Testis (tissue), 3 donors: ENCODE data around the gene GTF3C5. TPM values are rescaled to one million over a fixed set of nuclear protein-coding genes. Genes with fewer than 3 reads are reported as not detected.

ENCODE experiments used
- DNase-seq: peaks from one replicate; pipeline ENCODE4 v3.0.0-alpha.2; 2019
- H3K27ac ChIP-seq, 2 donors: fragments of 200-600 bp; sonication (generic); one replicate each; pipeline ENCODE4 v1.5.1; 2019
- H3K27me3 ChIP-seq: fragments of 200-600 bp; sonication (generic); one replicate; pipeline ENCODE4 v1.5.1; 2019
- H3K36me3 ChIP-seq: fragments of 200-600 bp; sonication (generic); one replicate; pipeline ENCODE4 v1.5.1; 2017; ENCODE audit warnings: low read depth; ENCODE audit errors: missing control alignments
- H3K4me1 ChIP-seq: fragments of 200-600 bp; sonication (generic); one replicate; pipeline ENCODE4 v1.5.1; 2019
- H3K4me3 ChIP-seq, 2 donors: fragments of 200-600 bp; sonication (generic); one replicate each; pipeline ENCODE4 v1.5.1; 2017 to 2019
- H3K9me3 ChIP-seq: fragments of 200-600 bp; sonication (generic); one replicate; pipeline ENCODE4 v1.5.1; 2017
- POLR2A ChIP-seq: fragments of 450-650 bp; IDR thresholded peaks from one replicate; pipeline ENCODE4 v1.6.1; 2017; ENCODE audit warnings: antibody characterized with exemption, mild to moderate bottlenecking, moderate library complexity
- WGBS, 2 donors: methylation state at CpG; one replicate each; pipeline ENCODE4 v1.1.5; 2018; 5-methylcytosine and 5-hydroxymethylcytosine counted together
- intact Hi-C: fragments of 100-400 bp; cut with DNase I; formaldehyde crosslinking; loops from one replicate; pipeline ENCODE4 v1.15.1; 2023; ENCODE audit warnings: low total_unique reads
- polyA plus RNA-seq: library from polyadenylated mRNA; stranded (reverse); fragments of 350-450 nt; fragmentation: Illumina TruSeq; extraction: RNeasy Lipid Tissue Mini Kit (QIAGEN cat#74804); gene quantifications from one replicate; pipeline ENCODE4 v1.2.3, GENCODE V29; 2014; ENCODE audit warnings: low read depth, low replicate concordance; ENCODE audit not compliant: insufficient read depth
- total RNA-seq, 2 donors: library from RNA; depleted of rRNA; stranded (reverse); fragments of >200 nt; gene quantifications; one replicate each; pipeline ENCODE4 v1.2.3, GENCODE V29; 2016
- TF ChIP-seq, protein P1 (sequence below), 3 experiments: fragments of 450-650 bp in 2 of 3; fragments of 200-600 bp in 1 of 3; sonication (generic) in 1 of 3; IDR thresholded peaks; one replicate each; pipeline ENCODE4 v1.5.1; 2016 to 2019; ENCODE audit warnings: antibody characterized with exemption in 3 of 3, mild to moderate bottlenecking in 2 of 3, moderate library complexity in 1 of 3

GTF3C5 gene
- total and polyA plus RNA-seq, 3 donors from 2014 or later = 66.9 to 117 (median 109) TPM

DNA sequence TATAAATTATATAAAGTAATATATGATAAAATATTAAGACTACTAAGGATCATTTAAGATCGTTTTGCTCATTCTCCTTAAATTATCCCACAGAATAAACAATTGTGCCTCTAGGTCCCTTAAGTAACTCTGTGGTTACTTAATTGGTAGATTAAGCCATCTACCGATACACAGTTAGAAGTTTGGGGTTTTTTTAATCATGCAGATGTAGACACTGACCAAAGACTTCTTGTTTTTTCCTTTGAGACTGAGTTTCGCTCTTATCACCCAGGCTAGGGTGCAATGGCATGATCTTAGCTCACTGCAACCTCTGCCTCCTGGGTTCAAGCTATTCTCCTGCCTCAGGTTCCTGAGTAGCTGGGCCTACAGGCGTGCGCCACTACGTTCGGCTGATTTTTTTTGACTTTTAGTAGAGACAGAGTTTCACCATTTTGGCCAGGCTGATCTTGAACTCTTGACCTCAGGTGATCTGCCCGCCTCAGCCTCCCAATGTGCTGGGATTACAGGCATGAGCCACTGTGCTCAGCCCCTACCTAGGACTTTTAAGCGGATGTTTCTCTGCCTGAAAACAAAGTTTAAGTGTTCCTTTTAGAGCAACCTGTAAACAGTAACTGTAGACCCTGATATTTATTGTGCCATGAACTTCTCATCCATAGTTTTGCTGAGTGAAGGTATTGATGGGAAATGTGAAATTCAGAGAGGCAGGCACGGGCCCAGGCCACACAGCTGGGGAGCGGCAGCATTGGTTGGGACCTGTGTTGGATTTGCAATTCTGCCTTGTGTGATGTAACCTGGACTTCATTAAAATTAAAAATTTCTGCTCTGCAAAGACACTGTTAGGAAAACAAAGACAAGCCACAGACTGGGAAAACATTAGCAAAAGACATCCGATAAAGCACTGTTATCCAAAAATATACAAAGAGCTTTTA, 42.6 kb downstream of the GTF3C5 start:
- Histone ChIP-seq H3K9me3 (no peaks in the 10 kb centered on the region), H3K27me3 (no peaks in the 10 kb centered on the region), H3K27ac (no peak overlapping the region), H3K4me3 (no peak overlapping the region), H3K4me1 (peaks cover 39% of the 10 kb centered on the region), H3K36me3 (no peaks in the 10 kb centered on the region)
- intact Hi-C loops = no loop called here
- TF ChIP-seq, protein P1, sequence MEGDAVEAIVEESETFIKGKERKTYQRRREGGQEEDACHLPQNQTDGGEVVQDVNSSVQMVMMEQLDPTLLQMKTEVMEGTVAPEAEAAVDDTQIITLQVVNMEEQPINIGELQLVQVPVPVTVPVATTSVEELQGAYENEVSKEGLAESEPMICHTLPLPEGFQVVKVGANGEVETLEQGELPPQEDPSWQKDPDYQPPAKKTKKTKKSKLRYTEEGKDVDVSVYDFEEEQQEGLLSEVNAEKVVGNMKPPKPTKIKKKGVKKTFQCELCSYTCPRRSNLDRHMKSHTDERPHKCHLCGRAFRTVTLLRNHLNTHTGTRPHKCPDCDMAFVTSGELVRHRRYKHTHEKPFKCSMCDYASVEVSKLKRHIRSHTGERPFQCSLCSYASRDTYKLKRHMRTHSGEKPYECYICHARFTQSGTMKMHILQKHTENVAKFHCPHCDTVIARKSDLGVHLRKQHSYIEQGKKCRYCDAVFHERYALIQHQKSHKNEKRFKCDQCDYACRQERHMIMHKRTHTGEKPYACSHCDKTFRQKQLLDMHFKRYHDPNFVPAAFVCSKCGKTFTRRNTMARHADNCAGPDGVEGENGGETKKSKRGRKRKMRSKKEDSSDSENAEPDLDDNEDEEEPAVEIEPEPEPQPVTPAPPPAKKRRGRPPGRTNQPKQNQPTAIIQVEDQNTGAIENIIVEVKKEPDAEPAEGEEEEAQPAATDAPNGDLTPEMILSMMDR (IDR thresholded peaks at IDR 0.05) = no peak
- TF ChIP-seq POLR2A = no peak
- WGBS, 2 donors = 85 to 89% methylated on average over 12 of the region's 12 CpGs
- no peak for DNase-seq

DNA sequence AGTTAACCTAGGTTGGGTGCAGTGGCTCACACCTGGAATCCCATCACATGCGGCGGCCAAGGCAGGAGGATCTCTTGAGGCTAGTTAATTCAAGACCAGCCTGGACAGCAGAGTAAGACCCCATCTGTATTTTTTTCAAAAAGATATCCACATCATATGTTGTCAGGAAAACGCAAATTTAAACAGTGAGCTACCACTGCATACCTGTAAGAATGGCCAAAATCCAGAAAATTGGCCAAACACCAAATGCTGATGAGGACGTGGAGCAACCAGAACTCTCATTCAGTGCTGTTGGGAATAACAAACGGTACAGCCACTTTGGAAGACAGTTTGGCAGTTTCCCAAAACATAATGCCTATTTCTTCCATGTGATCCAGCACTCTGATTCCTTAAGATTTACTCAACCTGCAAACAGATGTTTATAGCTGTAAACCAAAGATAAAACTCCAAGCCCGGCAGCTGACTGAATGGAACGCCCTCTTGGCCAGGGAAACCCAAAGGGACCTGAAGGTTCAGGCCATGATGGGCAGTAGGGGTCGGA, 43.4 kb downstream of the GTF3C5 start:
- Histone ChIP-seq H3K4me3 (no peak overlapping the region), H3K9me3 (no peaks in the 10 kb centered on the region), H3K27ac (no peak overlapping the region), H3K36me3 (no peaks in the 10 kb centered on the region), H3K27me3 (no peaks in the 10 kb centered on the region), H3K4me1 (peaks cover 39% of the 10 kb centered on the region)
- intact Hi-C loops = no loop called here
- 46 to 63% methylated on average over 8 of the region's 8 CpGs for WGBS, 2 donors
- no peak for TF ChIP-seq POLR2A
- TF ChIP-seq, protein P1 (IDR thresholded peaks at IDR 0.05) = no peak
- no peak for DNase-seq

DNA sequence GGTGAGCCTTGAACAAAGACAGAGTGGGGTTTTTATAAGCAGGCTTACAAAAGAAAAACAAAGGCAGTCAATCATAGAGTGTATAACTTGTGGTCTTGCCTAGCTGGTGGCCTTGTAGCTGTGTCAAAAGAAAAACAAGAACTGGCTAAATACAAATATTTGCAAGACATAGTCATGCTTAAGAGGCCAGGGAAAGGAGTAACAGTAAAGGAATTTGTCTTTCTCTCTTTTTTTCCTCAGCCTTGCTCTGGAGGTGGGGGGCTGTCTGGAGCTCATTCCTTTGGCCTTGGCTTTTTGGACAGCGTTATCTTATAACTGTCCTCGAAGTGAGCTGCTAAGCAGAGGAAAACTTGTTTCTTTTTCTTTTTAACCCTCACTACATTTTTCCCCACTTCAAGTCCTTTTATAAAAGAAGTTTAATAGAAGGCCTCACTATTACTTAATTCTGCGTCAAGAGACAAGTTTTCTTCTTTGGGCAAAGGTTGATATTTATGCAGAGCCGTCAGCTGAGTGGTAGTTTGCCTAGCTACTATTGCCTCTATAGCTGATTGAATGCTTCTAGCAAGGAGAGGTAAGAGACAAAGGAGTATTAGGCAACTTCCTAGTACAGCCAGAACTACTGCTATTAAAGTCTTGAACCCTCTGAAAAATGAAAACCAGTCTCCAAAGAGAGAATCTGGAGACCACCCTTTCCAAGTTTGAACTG, 45.3 kb downstream of the GTF3C5 start:
- Histone ChIP-seq H3K27ac (peak overlapping the region; percentile 34 to 66), H3K4me3 (no peak overlapping the region), H3K9me3 (no peaks in the 10 kb centered on the region), H3K36me3 (no peaks in the 10 kb centered on the region), H3K27me3 (no peaks in the 10 kb centered on the region), H3K4me1 (peaks cover 39% of the 10 kb centered on the region)
- TF ChIP-seq POLR2A = no peak
- TF ChIP-seq, protein P1 (IDR thresholded peaks at IDR 0.05) = no peak
- 37 to 46% methylated on average over 4 of the region's 4 CpGs for WGBS, 2 donors
- DNase-seq = peak; percentile 47
- intact Hi-C loops = no loop called here

DNA sequence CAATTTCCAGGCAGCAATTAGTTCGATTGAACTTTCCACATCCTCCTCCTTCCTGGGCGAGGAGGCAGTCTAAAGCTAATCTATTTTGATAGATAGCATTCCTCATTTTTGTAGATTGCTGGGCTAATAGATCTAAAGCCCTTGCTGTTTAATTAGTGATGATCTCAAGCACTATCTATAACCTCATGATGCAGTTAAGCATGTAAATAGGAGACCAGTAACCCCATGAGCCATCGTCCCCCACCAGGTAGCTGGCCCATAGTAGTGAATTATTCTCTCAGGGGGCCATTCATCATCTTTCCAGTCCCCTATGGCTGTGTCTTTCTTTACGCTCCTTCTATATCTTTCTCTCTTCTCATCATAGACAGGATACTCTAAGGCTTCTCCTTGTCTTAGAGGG, 45.9 kb downstream of the GTF3C5 start:
- no peak for DNase-seq
- H3K27ac ChIP-seq = peak overlapping the region; percentile 39 to 56
- no peaks in the 10 kb centered on the region for H3K9me3 ChIP-seq
- 42 to 63% methylated on average over 4 of the region's 4 CpGs for WGBS, 2 donors
- TF ChIP-seq POLR2A = no peak
- TF ChIP-seq, protein P1 (IDR thresholded peaks at IDR 0.05) = no peak
- no peaks in the 10 kb centered on the region for H3K36me3 ChIP-seq
- no peaks in the 10 kb centered on the region for H3K27me3 ChIP-seq
- peaks cover 39% of the 10 kb centered on the region for H3K4me1 ChIP-seq
- H3K4me3 ChIP-seq = no peak overlapping the region
- intact Hi-C loops = no loop called here
